GM19455 (cell line): Measurements from ENCODE around the gene ZMYND8.

Experiments used
- ATAC-seq: cut with Tn5 transposase; IDR thresholded peaks from one replicate; pipeline ENCODE4 v1.9.1; 2021; ENCODE audit not compliant: unreplicated experiment

The ZMYND8 gene

GRCh38 chr20:47233333-47234188 is 122.9 kb downstream of the ZMYND8 start:
- ATAC-seq, result no peak

DNA sequence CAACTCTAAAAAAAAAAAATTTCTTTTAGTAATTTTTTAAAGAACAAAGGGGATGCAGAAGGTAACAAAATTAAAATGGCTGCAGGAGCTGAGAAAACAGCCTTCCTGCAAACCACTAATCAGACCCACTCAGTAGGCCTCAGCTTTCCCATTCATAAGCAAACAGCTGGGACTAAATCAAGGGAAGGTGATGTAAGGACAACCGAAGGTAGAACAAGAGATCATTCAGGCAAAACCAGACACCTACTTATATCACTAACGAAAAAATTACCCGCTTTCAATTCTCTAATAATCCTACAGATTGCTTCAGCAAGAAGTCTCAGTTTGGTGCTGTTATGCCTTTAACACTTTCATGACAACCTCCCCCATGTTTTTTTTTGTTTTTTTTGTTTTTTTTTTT is 124.0 kb downstream of the ZMYND8 start:
- no peak for ATAC-seq

- ATAC-seq, result no peak
Observed at GRCh38 chr20:47231382-47232039, 125.0 kb downstream of the ZMYND8 start.

DNA sequence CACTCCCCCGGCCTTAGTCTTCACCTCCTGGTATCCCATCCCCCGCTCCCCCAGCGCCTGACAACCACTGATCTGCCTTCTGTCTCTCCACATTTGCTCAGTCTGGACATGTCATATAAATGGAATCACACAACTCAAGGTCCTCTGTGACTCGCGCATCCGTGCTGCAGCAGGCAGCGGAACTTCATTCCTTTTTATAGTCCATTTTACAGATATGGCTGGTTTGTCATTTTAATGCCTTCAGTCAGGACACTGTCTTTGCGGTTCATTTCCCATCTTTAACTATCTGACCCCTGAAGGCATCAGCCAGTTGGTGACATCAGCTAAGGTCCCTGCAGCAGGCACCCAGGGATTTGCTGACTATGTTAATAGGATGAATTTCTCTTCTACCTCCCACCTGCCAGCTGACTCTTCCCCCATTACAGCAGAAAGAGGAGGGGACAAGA is 125.7 kb downstream of the ZMYND8 start:
- no peak for ATAC-seq

DNA sequence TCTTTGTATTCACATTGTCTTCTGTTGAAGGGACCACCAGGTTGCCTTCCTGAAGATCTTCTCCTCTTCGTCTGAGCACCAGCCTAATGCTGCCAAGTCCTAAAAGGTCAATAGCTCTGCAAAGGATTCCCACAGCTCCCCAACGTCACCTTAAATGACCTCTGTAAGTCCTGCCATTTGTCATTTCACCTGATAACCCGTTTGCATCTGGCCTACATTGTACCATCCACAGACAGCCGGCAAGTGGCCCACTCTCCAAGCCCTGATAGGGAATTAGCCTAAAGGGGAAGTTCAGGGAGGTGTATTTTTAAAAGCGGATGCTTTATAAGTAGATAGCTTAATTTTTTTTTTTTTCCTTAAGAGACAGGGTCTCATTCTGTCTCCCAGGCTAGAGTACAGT is 127.8 kb downstream of the ZMYND8 start:
- no peak for ATAC-seq

- no peak for ATAC-seq
Observed at GRCh38 chr20:47227576-47227975, 128.9 kb downstream of the ZMYND8 start.

GRCh38 chr20:47227119-47227518 is 129.4 kb downstream of the ZMYND8 start:
- no peak for ATAC-seq

- no peak for ATAC-seq
Observed at GRCh38 chr20:47225458-47225857, 131.0 kb downstream of the ZMYND8 start.

- no peak for ATAC-seq
Observed at GRCh38 chr20:47224857-47225256, 131.6 kb downstream of the ZMYND8 start.

- no peak for ATAC-seq
Observed at GRCh38 chr20:47224300-47224791, 132.2 kb downstream of the ZMYND8 start.

GRCh38 chr20:47223896-47224295 is 132.6 kb downstream of the ZMYND8 start:
- no peak for ATAC-seq

- ATAC-seq, result no peak
Observed at GRCh38 chr20:47222468-47223119, 133.9 kb downstream of the ZMYND8 start.

DNA sequence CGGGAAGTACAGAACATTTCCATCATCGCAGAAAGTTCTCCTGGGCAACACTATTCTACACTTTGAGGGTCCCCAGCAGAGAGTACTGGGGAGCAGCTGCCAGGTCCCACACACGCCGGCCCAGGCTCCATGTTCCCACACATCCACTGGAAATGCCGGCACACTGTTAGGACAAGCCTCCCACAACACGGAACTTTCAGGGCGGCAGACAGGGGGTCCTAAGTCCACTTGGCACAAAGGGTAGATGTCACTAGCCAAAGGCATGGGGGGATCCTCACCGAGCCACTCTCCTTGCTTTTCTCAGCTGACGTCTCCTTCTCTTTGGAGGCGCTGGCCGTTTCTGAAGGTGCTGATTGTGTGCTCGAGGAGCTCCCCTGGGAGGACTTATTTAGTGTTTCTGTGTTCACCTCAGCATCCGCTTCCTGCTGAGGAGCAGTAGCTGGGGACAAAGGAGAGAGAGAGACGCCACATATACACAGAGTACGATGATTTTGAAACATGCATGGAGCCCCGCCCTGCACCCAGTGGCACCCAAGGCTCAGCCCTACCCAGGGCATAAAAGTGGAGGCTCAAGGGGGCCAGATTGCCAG is 135.4 kb downstream of the ZMYND8 start:
- ATAC-seq, result no peak

GRCh38 chr20:47220161-47220582 is 136.3 kb downstream of the ZMYND8 start:
- ATAC-seq, result no peak

- no peak for ATAC-seq
Observed at GRCh38 chr20:47217482-47218446, 138.7 kb downstream of the ZMYND8 start.

DNA sequence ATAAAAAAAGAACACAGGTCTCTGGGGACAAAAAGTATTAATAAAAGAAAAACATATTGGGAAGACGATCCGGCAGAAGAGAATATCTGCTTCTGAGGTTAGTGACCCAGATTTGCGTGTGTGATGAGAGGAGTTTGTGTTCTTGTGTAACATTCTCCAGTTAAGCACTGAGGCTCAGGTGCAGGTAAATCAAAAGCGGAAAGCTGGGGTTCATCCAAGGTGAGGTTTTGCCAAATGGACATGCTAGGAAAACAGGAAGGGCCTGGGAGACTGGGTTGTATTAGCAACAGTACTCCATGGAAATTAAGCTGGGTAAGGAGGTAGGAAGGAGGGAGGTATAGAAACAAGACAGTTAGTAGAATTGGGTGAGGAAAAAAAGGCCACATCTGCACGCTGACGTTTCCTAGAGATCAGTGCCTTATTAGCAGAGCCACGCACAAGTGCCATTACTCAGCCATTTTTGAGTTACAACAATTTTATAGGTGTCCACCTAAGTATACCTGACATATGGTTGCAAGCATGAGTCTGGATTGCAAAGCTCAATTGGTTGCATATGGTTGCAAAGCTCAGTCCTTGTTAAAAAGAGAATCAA is 139.6 kb downstream of the ZMYND8 start:
- no peak for ATAC-seq

- ATAC-seq, result no peak
Observed at GRCh38 chr20:47215653-47216397, 140.7 kb downstream of the ZMYND8 start.

DNA sequence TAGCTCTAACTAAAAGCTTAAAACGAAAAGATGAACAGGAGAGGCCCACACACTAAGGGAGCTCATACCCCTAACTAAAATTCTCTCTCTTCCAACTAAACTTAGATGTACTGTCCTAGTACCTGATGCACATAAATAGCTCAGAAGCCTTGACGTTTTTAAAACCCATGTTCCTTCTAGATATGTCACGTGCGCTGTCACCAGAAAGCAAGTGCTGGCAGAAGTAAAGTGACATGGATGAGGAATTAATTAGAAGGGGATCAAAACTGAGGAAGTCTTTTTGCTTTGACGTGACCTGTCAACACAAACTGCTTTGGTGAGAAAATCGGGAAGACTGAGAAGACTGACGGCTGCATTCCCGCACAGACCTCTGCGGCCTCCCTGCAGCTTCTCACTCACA is 142.5 kb downstream of the ZMYND8 start:
- no peak for ATAC-seq

DNA sequence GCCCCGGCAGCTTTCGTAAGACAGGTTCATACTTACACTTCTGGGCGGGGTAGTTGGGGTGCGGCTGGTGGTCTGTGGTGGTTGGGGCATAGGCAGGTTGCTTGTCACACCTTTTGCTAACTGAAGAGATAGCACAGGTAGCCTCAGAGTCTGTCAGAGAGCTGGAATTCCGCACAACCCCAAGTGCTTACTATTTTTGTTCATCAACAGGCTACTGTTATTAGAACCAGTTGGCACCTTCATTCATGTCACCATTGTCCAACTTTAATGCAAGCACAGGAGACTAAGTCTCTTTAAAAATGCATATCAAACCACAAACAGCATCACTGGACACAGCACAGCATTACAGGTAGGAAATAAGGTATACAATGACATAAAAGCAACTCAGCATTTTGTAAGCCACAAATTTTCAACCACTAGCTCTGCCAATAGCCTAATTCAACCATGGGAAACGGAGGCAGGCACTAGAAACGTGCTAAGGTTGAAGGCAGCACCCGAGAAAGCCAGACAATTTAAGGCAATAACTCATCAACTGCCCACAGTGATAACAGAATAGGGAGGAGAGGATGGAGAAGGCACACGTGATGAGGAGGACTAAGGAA is 143.8 kb downstream of the ZMYND8 start:
- no peak for ATAC-seq
